Astrocyte (in vitro differentiated cells and primary cell): ENCODE measurements around the gene OR52L1.

Experiments
- CTCF ChIP-seq: IDR thresholded peaks from 2 replicates; pipeline ENCODE4 v1.5.1; 2011; ENCODE audit warnings: low read depth, mild to moderate bottlenecking, inconsistent platforms, low read length, moderate library complexity; ENCODE audit not compliant: insufficient read depth
- EZH2 ChIP-seq: IDR thresholded peaks from 2 replicates; pipeline ENCODE4 v1.6.1; 2012; ENCODE audit warnings: mild to moderate bottlenecking, low read length, inconsistent platforms; ENCODE audit not compliant: insufficient read depth

- TF ChIP-seq CTCF (no peak), EZH2 (no peak)
These were observed 48.8 kb downstream of the OR52L1 start for GRCh38 chr11:5937868-5938602.
